Measurements from ENCODE around the gene DCAF8. TPM values are rescaled to one million over a fixed set of nuclear protein-coding genes. Genes with fewer than 3 reads are reported as not detected.

DCAF8 gene
- total RNA-seq, 2 donors from 2014 or later: 133 to 172 TPM

DNA sequence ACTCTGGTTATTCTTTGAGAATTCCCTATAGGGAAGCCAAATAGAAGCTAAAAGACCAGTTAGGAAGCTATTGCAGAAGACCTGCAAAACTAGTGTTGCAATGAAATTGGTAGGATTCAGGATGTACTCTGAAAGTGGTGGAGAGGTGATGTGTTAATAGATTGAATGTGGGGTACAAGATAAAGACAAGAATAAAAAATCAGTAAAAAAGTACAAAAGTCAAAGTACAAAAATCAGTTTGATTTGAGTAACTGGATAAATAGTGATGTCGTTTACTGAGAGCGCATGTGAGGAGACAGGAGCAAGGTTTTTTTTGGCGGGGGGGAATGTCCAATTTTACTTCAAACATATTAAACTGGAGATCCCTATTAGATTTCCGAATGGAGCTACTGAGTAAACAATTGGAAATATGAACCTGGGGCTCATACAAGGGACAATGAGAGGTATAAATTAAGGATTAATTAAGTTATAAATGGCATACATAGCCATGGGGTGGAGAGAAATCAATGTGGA, 2.5 kb upstream of the DCAF8 start:
- no peak for DNase-seq (ENCODE audit: low spot score)
- TF ChIP-seq POLR2A (IDR thresholded peaks at IDR 0.05): no peak
- TF ChIP-seq, protein P1, sequence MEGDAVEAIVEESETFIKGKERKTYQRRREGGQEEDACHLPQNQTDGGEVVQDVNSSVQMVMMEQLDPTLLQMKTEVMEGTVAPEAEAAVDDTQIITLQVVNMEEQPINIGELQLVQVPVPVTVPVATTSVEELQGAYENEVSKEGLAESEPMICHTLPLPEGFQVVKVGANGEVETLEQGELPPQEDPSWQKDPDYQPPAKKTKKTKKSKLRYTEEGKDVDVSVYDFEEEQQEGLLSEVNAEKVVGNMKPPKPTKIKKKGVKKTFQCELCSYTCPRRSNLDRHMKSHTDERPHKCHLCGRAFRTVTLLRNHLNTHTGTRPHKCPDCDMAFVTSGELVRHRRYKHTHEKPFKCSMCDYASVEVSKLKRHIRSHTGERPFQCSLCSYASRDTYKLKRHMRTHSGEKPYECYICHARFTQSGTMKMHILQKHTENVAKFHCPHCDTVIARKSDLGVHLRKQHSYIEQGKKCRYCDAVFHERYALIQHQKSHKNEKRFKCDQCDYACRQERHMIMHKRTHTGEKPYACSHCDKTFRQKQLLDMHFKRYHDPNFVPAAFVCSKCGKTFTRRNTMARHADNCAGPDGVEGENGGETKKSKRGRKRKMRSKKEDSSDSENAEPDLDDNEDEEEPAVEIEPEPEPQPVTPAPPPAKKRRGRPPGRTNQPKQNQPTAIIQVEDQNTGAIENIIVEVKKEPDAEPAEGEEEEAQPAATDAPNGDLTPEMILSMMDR (IDR thresholded peaks at IDR 0.05): no peak
- TF ChIP-seq POLR2AphosphoS5 (IDR thresholded peaks at IDR 0.05): no peak
- Histone ChIP-seq H3K4me3 (no peak overlapping the region), H3K27me3 (replicated peaks; ENCODE audit: insufficient read depth) (no peaks in the 10 kb centered on the region), H3K36me3 (no peaks in the 10 kb centered on the region), H3K4me1 (replicated peaks) (peaks cover 4% of the 10 kb centered on the region), H3K27ac (no peak overlapping the region), H3K9me3 (no peaks in the 10 kb centered on the region)
- intact Hi-C loops (cut with DNase I): no loop called here
- 57% methylated on average over 4 of the region's 4 CpGs for WGBS

DNA sequence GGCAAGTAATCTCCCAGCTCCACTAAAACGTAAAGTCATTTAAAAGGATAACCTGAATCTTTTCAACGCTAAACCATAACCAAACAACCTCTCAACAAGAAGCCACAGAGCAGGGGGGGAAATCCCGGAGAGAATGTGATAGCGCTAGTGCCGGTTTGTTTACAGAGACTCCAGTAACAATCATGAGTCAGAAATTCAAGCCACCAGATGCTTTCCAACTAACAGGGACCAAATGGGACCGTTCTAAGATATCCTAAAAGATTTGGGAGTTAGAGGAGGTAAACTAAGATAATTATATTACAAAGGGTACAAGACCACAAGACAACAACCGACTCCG, 825 bp downstream of the DCAF8 start:
- peak overlapping the region; percentile 77 to 80 for H3K4me3 ChIP-seq
- no peaks in the 10 kb centered on the region for H3K9me3 ChIP-seq
- no peaks in the 10 kb centered on the region for H3K36me3 ChIP-seq
- TF ChIP-seq POLR2A (IDR thresholded peaks at IDR 0.05): no peak
- peak; percentile 67 for TF ChIP-seq POLR2AphosphoS5 (IDR thresholded peaks at IDR 0.05)
- H3K4me1 ChIP-seq (replicated peaks): peaks cover 4% of the 10 kb centered on the region
- intact Hi-C loops (cut with DNase I): no loop called here
- no peaks in the 10 kb centered on the region for H3K27me3 ChIP-seq (replicated peaks; ENCODE audit: insufficient read depth)
- H3K27ac ChIP-seq: peak overlapping the region; percentile 98
- peak; percentile 73 for DNase-seq (ENCODE audit: low spot score)
- under 1% methylated on average over 8 of the region's 8 CpGs for WGBS

DNA sequence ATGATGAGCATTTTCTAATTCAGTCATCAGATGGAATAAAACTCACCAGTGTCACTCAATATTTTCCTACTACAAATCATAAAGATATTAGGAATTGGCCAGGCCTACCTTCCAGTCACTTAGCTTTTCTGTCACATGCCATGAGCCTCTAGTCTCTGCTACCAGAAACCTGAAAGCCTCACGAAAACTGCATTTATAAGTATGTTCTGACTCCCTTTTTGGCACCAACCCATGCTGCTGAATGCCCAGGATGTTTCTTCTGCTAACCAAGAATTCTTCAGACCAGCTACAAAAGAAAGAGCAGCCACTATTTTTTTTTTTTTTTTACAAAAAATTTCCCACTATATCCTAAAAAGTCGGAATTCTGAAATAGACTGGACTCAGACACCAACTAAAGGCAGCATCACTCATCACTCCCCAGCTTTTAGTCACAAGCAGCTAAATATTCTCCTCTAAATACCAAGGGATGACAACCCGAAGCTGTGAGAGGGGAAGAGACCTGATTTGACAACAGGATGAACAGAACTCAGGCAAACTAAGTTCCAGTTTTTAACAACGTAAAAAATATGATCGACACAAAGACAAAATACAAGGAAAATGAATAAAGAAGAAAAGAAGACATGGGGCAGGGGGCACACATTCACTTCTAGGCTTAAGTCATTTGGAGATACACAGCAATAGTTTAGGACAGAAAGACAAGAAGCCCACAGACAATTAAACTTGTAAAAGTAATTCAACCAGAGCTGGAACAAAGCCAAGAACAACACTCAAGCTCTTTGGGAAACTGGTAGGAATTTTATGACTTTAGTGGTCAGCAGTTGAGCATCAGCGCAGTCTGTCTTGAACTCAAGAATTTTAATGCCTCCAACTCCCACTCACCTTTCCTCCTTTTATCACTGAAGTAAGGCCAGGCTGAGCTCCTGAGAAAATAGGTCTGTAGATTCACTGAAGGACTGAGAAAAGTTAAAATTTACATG, 1.7 kb downstream of the DCAF8 start:
- H3K4me1 ChIP-seq (replicated peaks): peaks cover 4% of the 10 kb centered on the region
- TF ChIP-seq POLR2AphosphoS5 (IDR thresholded peaks at IDR 0.05) (no peak), POLR2A (IDR thresholded peaks at IDR 0.05) (no peak)
- TF ChIP-seq, protein P1 (IDR thresholded peaks at IDR 0.05): no peak
- peak overlapping the region; percentile 77 to 80 for H3K4me3 ChIP-seq
- no peaks in the 10 kb centered on the region for H3K27me3 ChIP-seq (replicated peaks; ENCODE audit: insufficient read depth)
- intact Hi-C loops (cut with DNase I): no loop called here
- WGBS: 10% methylated on average over 6 of the region's 6 CpGs
- H3K9me3 ChIP-seq: no peaks in the 10 kb centered on the region
- H3K36me3 ChIP-seq: no peaks in the 10 kb centered on the region
- H3K27ac ChIP-seq: peak overlapping the region; percentile 98
- DNase-seq (ENCODE audit: low spot score): peak; percentile 47

DNA sequence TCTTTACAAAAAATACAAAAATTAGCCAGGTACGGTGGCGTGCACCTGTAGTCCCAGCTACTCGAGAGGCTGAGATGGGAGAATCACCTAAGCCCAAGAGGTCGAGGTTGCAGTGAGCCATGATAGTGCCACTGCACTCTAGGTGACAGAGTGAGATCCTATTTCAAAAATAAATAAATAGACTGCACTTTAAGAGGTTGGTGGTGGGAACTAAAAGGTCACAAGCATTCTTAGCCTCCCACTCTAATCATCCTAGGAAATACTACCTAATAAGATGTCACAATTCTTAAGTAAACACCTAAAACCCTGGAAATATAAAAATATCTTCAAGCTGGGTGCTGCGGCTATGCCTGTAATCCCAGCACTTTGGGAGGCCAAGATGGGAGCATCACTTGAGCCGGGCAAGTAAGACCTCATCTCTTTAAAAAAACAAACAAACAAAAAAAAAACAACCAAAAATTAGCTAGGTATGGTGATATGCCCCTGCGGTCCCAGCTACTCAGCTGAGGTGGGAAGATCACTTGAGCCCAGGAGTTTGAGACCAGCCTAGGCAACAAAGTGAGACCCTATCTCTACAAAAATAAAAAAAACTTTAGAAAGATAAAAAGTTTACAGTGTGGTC, 4.1 kb downstream of the DCAF8 start:
- intact Hi-C loops (cut with DNase I): no loop called here
- 92% methylated on average over 7 of the region's 7 CpGs for WGBS
- H3K4me1 ChIP-seq (replicated peaks): peaks cover 4% of the 10 kb centered on the region

More for the DNA sequence above, 4.1 kb downstream of the DCAF8 start:
- no peaks in the 10 kb centered on the region for H3K27me3 ChIP-seq (replicated peaks; ENCODE audit: insufficient read depth)
- TF ChIP-seq POLR2AphosphoS5 (IDR thresholded peaks at IDR 0.05) (no peak), POLR2A (IDR thresholded peaks at IDR 0.05) (no peak)
- TF ChIP-seq, protein P1 (IDR thresholded peaks at IDR 0.05): no peak
- H3K9me3 ChIP-seq: no peaks in the 10 kb centered on the region
- no peaks in the 10 kb centered on the region for H3K36me3 ChIP-seq
- no peak overlapping the region for H3K4me3 ChIP-seq
- no peak for DNase-seq (ENCODE audit: low spot score)
- H3K27ac ChIP-seq: no peak overlapping the region

All from prostate gland (tissue), 2 donors.